IMR-90 (cell line): ENCODE measurements around the gene SLC9A7. TPM values are rescaled to one million over a fixed set of nuclear protein-coding genes. Genes with fewer than 3 reads are reported as not detected.

Experiments
- ATAC-seq: fragments of 200-7000 bp; cut with Tn5 transposase; 2 replicates; pipeline ENCODE4 v1.9.1; 2020; ENCODE audit warnings: low read depth, mild to moderate bottlenecking, moderate library complexity
- BruUV-seq: library from RNA; stranded (reverse); fragments of 400-500 nt; replicated peaks from 2 replicates; lab custom pipeline; 2021; lab: Mats Ljungman, UMichigan
- CTCF ChIA-PET: fragments of 300-600 bp; formaldehyde crosslinking; extraction: SDS; loops from one replicate; lab custom pipeline; 2021; ENCODE audit warnings: antibody characterized with exemption; lab: Yijun Ruan, JAX
- POLR2A ChIA-PET: fragments of 300-600 bp; sonication (Branson Sonifier 250); formaldehyde crosslinking; loops from one replicate; lab custom pipeline; 2022; ENCODE audit warnings: antibody characterized with exemption; ENCODE audit not compliant: unreplicated experiment; lab: Charles Lee
- DNase-seq: peaks from one replicate; pipeline ENCODE4 v3.0.0; 2013
- H2AFZ ChIP-seq: replicated peaks from 2 replicates; pipeline ENCODE3; 2013; ENCODE audit warnings: low read length, mild to moderate bottlenecking; ENCODE audit not compliant: poor library complexity
- H2AK5ac ChIP-seq: 2 replicates; pipeline ENCODE4 v1.6.1; 2013; ENCODE audit warnings: low read depth, low read length, inconsistent platforms
- H2AK9ac ChIP-seq: replicated peaks from 2 replicates; pipeline ENCODE3; 2013; ENCODE audit warnings: mild to moderate bottlenecking, low read depth, low read length, moderate library complexity; ENCODE audit not compliant: poor library complexity
- H2BK120ac ChIP-seq: 2 replicates; pipeline ENCODE4 v1.6.1; 2013; ENCODE audit warnings: low read depth, low read length, inconsistent platforms
- H2BK15ac ChIP-seq: 3 replicates; pipeline ENCODE4 v1.6.1; 2013; ENCODE audit warnings: low read depth, low read length, inconsistent platforms
- H2BK20ac ChIP-seq: 2 replicates; pipeline ENCODE4 v1.6.1; 2013; ENCODE audit warnings: low read depth, mild to moderate bottlenecking, inconsistent platforms, low read length, moderate library complexity
- H2BK5ac ChIP-seq: 2 replicates; pipeline ENCODE4 v1.6.1; 2013; ENCODE audit warnings: mild to moderate bottlenecking, low read depth, low read length, inconsistent platforms; ENCODE audit not compliant: poor library complexity, severe bottlenecking
- H3K14ac ChIP-seq: replicated peaks from 2 replicates; pipeline ENCODE4 v1.6.1; 2013; ENCODE audit warnings: low read depth, low read length, inconsistent platforms
- H3K18ac ChIP-seq: 2 replicates; pipeline ENCODE4 v1.6.1; 2013; ENCODE audit warnings: low read depth, low read length, control low read depth
- H3K23ac ChIP-seq: 2 replicates; pipeline ENCODE4 v1.6.1; 2013; ENCODE audit warnings: low read depth, low read length, inconsistent platforms
- H3K27ac ChIP-seq: 2 replicates; pipeline ENCODE4 v1.5.1; 2013; ENCODE audit warnings: mild to moderate bottlenecking, control low read depth, low read length; ENCODE audit not compliant: insufficient read depth
- H3K27me3 ChIP-seq: 2 replicates; pipeline ENCODE4 v1.6.1; 2013; ENCODE audit warnings: low read length; ENCODE audit not compliant: control insufficient read depth, insufficient read depth
- H3K36me3 ChIP-seq: 2 replicates; pipeline ENCODE4 v1.6.1; 2013; ENCODE audit warnings: low read length, mixed read lengths; ENCODE audit not compliant: control insufficient read depth, insufficient read depth
- H3K4ac ChIP-seq: 2 replicates; pipeline ENCODE4 v1.6.1; 2013; ENCODE audit warnings: low read depth, low read length, inconsistent platforms
- H3K4me1 ChIP-seq: 2 replicates; pipeline ENCODE4 v1.6.1; 2013; ENCODE audit warnings: low read length, mixed read lengths; ENCODE audit not compliant: control insufficient read depth, insufficient read depth
- H3K4me2 ChIP-seq: 2 replicates; pipeline ENCODE4 v1.6.1; 2013; ENCODE audit warnings: low read depth, mild to moderate bottlenecking, control low read depth, low read length, moderate library complexity
- H3K4me3 ChIP-seq: 2 replicates; pipeline ENCODE4 v1.5.1; 2013; ENCODE audit warnings: low read depth, mild to moderate bottlenecking, control low read depth, low read length, moderate library complexity; ENCODE audit not compliant: insufficient read depth
- H3K56ac ChIP-seq: 2 replicates; pipeline ENCODE4 v1.6.1; 2013; ENCODE audit warnings: low read length, inconsistent platforms; ENCODE audit not compliant: insufficient read depth; ENCODE audit errors: extremely low read depth
- H3K79me1 ChIP-seq, 2 experiments: 2 replicates each; pipeline ENCODE4 v1.6.1; 2013; ENCODE audit warnings: low read length in 2 of 2, inconsistent platforms in 1 of 2, low read depth in 1 of 2
- H3K9ac ChIP-seq: 2 replicates; pipeline ENCODE4 v1.6.1; 2013; ENCODE audit warnings: low read depth, low read length, control low read depth
- H3K9me1 ChIP-seq: 2 replicates; pipeline ENCODE4 v1.6.1; 2013; ENCODE audit warnings: low read length, inconsistent platforms; ENCODE audit not compliant: insufficient read depth
- H3K9me3 ChIP-seq: 2 replicates; pipeline ENCODE4 v1.6.1; 2013; ENCODE audit warnings: low read length; ENCODE audit not compliant: control insufficient read depth, insufficient read depth
- H4K20me1 ChIP-seq: 2 replicates; pipeline ENCODE4 v1.6.1; 2013; ENCODE audit warnings: low read length, inconsistent platforms; ENCODE audit not compliant: insufficient read depth
- H4K5ac ChIP-seq: 2 replicates; pipeline ENCODE4 v1.6.1; 2013; ENCODE audit warnings: mild to moderate bottlenecking, low read depth, low read length, control low read depth
- H4K8ac ChIP-seq, 2 experiments: 2 replicates each; pipeline ENCODE4 v1.6.1; 2013; ENCODE audit warnings: low read depth in 2 of 2, low read length in 2 of 2, control low read depth in 1 of 2, inconsistent platforms in 1 of 2
- H4K91ac ChIP-seq: 2 replicates; pipeline ENCODE4 v1.6.1; 2013; ENCODE audit warnings: low read depth, low read length, inconsistent platforms; ENCODE audit not compliant: insufficient read depth
- CHD1 ChIP-seq: IDR thresholded peaks from 2 replicates; pipeline ENCODE4 v1.6.1; 2012; ENCODE audit warnings: low read depth, low read length, improper control_type of control experiment
- CTCF ChIP-seq: conservative IDR thresholded peaks from 2 replicates; pipeline ENCODE4 v1.5.1; 2012; ENCODE audit warnings: mild to moderate bottlenecking, low read depth, low read length, improper control_type of control experiment
- ELK1 ChIP-seq: fragments of 150-350 bp; IDR thresholded peaks from 2 replicates; pipeline ENCODE4 v1.6.1; 2016; ENCODE audit warnings: low read depth, mild to moderate bottlenecking, low read length, moderate library complexity, borderline replicate concordance
- FOS ChIP-seq: fragments of 150-350 bp; IDR thresholded peaks from 2 replicates; pipeline ENCODE4 v1.6.1; 2016; ENCODE audit warnings: low read depth, low read length
- MAFK ChIP-seq: IDR thresholded peaks from 2 replicates; pipeline ENCODE4 v1.6.1; 2012; ENCODE audit warnings: low read depth, low read length, improper control_type of control experiment
- MXI1 ChIP-seq: IDR thresholded peaks from 2 replicates; pipeline ENCODE4 v1.6.1; 2012; ENCODE audit warnings: low read depth, mild to moderate bottlenecking, low read length, moderate library complexity, borderline replicate concordance
- NFE2L2 ChIP-seq: fragments of 150-350 bp; IDR thresholded peaks from 2 replicates; pipeline ENCODE4 v1.6.1; 2016; ENCODE audit warnings: low read depth, mild to moderate bottlenecking, low read length
- POLR2A ChIP-seq: IDR thresholded peaks from 2 replicates; pipeline ENCODE4 v1.6.1; 2012; ENCODE audit warnings: mild to moderate bottlenecking, low read depth, low read length
- RAD21 ChIP-seq: IDR thresholded peaks from 2 replicates; pipeline ENCODE4 v1.6.1; 2012; ENCODE audit warnings: low read length, improper control_type of control experiment
- RCOR1 ChIP-seq: IDR thresholded peaks from 2 replicates; pipeline ENCODE4 v1.6.1; 2012; ENCODE audit warnings: mild to moderate bottlenecking, low read length, improper control_type of control experiment; ENCODE audit not compliant: insufficient replicate concordance
- SMC3 ChIP-seq: fragments of 150-350 bp; IDR thresholded peaks from 2 replicates; pipeline ENCODE4 v1.6.1; 2016; ENCODE audit warnings: low read depth, mild to moderate bottlenecking, antibody characterized with exemption, low read length, moderate library complexity
- USF2 ChIP-seq: fragments of 150-350 bp; IDR thresholded peaks from 2 replicates; pipeline ENCODE4 v1.6.1; 2017; ENCODE audit warnings: mild to moderate bottlenecking, antibody characterized with exemption, low read length, low read depth
- WGBS, 2 experiments: methylation state at CpG; one replicate each; pipeline versions ENCODE4 v1.1.5 to v1.1.7; 2013; ENCODE audit warnings: missing lambda C conversion rate in 2 of 2; ENCODE audit not compliant: insufficient read length in 1 of 2; ENCODE audit errors: extremely low coverage in 2 of 2; 5-methylcytosine and 5-hydroxymethylcytosine counted together
- dilution Hi-C: fragments of 300-500 bp; cut with HindIII; formaldehyde crosslinking; loops from one replicate; pipeline ENCODE4 v1.14.3; 2018; ENCODE audit warnings: low sequenced_read_pairs; ENCODE audit not compliant: unreplicated experiment
- in situ Hi-C: fragments of 300-500 bp; cut with MboI; formaldehyde crosslinking; loops from 3 replicates; pipeline ENCODE4 v1.14.3; 2019; ENCODE audit warnings: low sequenced_read_pairs, inconsistent platforms, mixed read lengths
- intact Hi-C: fragments of 100-400 bp; cut with micrococcal nuclease; formaldehyde crosslinking; loops from 2 replicates; pipeline ENCODE4 v1.10.0; 2022
- polyA plus RNA-seq, 3 experiments: library from polyadenylated mRNA; depleted of rRNA; stranded (reverse); fragments of >200 nt; gene quantifications; 2 replicates each; pipeline ENCODE4 v1.2.3, GENCODE V29; 2012; ENCODE audit warnings: low replicate concordance in 1 of 3
- total RNA-seq: library from RNA; depleted of rRNA; stranded (reverse); fragments of >200 nt; gene quantifications from 2 replicates; pipeline ENCODE4 v1.2.3, GENCODE V29; 2012

The SLC9A7 gene
- total and polyA plus RNA-seq, 2 of the 4 experiments (the other 2 are of a cell fraction), result 14.4 to 76.4 TPM

GRCh38 chrX:46782034-46782433, 23.1 kb upstream of the SLC9A7 start:
- in situ Hi-C loops (no loop called here), dilution Hi-C loops (no loop called here), intact Hi-C loops (no loop called here)
- Histone ChIP-seq H3K23ac (no peak overlapping the region), H3K9ac (no peak overlapping the region), H2BK15ac (no peak overlapping the region), H4K8ac (no peak overlapping the region), H3K4me3 (no peak overlapping the region), H2AFZ (no peak overlapping the region), H2AK9ac (no peak overlapping the region), H2AK5ac (no peak overlapping the region), H2BK20ac (no peak overlapping the region), H3K4me2 (no peak overlapping the region), H2BK120ac (no peak overlapping the region), H3K79me1 (no peaks in the 10 kb centered on the region), H3K56ac (no peak overlapping the region), H3K18ac (no peak overlapping the region), H3K9me3 (no peaks in the 10 kb centered on the region), H3K9me1 (no peaks in the 10 kb centered on the region), H3K27me3 (peaks cover 3% of the 10 kb centered on the region), H4K5ac (no peak overlapping the region), H3K27ac (no peak overlapping the region), H3K14ac (no peak overlapping the region), H3K4ac (no peak overlapping the region), H3K4me1 (no peaks in the 10 kb centered on the region; the same call in 1 of the 2 replicates), H2BK5ac (no peak overlapping the region), H3K36me3 (no peaks in the 10 kb centered on the region), H4K20me1 (no peaks in the 10 kb centered on the region), H4K91ac (no peak overlapping the region)
- BruUV-seq, result no TSS peak
- no CpG with 5 or more reads among the region's 4 CpGs for WGBS, 2 experiments
- ChIA-PET CTCF (no interaction called here), POLR2A (interaction anchor here (0.6 kb wide), 1 partner anchor 41 kb away, joined by 3 read pairs; no protein-coding TSS in a partner anchor)
- no peak for TF ChIP-seq CHD1
- TF ChIP-seq USF2, result no peak
- TF ChIP-seq POLR2A, result no peak
- no peak for TF ChIP-seq NFE2L2
- no peak for TF ChIP-seq RCOR1
- no peak for TF ChIP-seq ELK1
- TF ChIP-seq MAFK, result no peak
- no peak for TF ChIP-seq SMC3
- no peak for TF ChIP-seq CTCF
- TF ChIP-seq RAD21, result no peak
- TF ChIP-seq MXI1, result no peak
- no peak for TF ChIP-seq FOS
- no peak for ATAC-seq
- no peak for DNase-seq
